HG02798 (cell line): ENCODE measurements around the gene ANO10.

Experiments used
- ATAC-seq: cut with Tn5 transposase; IDR thresholded peaks from one replicate; pipeline ENCODE4 v1.9.1; 2021; ENCODE audit warnings: mild to moderate bottlenecking; ENCODE audit not compliant: unreplicated experiment, poor library complexity

Gene ANO10

DNA sequence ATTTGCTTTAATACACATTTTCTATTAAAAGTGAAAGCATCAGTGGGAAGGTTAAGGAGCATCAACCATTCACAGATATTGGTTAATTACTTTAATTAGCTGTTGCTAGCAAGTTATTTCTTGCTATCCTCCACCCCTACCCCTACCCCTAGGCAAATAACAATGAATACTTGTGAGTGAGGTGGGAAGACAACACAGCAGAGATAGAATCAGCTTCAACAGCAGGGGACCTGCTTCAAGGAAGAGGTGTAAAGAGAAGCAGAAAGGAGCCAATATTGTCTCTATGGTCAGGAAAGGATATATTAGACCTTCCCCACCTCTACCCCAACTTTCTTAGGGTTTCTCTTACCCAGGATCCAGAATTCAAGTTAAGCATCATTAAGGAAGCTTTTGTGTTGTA is 186.1 kb downstream of the ANO10 start:
- ATAC-seq: no peak

GRCh38 chr3:43434431-43434830 is 187.4 kb downstream of the ANO10 start:
- ATAC-seq: no peak

DNA sequence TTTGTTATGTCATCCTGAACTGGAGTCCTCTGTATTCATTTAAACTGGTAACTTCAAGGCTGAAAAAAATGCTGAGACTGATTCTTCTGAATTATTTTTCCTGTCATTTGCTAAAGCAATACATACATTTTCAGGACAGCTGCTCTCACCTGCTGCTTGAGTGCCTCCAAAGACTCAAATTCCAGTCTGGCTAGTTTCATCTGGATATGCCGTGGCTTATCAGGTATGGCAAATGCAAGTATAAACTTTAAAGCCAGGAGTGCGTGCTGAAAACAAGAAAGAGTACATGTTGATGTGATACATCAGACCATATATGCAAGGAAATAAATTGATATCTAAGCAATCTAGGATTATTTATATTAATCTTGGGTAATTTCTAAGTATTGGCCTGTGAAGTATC is 189.3 kb downstream of the ANO10 start:
- ATAC-seq: no peak

DNA sequence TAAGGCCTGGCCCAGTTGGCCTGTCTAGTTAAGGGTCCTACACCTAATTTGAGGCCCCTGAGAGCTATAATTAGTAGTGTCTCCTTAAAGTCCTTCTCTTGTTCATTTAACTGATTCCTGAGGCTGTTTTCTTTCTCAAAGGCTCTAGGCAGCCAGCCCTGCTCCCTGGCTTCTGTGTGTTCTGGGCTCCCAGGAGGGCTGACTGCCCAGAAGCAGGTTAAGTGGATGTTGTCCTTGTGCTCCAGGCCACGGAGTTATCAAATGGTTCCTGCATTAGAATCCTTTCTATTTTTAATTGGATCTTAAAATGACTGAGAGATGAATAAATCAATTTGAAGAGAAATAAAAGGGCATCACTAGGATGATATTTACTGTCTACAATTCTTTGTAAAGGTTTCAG is 195.4 kb downstream of the ANO10 start:
- no peak for ATAC-seq

DNA sequence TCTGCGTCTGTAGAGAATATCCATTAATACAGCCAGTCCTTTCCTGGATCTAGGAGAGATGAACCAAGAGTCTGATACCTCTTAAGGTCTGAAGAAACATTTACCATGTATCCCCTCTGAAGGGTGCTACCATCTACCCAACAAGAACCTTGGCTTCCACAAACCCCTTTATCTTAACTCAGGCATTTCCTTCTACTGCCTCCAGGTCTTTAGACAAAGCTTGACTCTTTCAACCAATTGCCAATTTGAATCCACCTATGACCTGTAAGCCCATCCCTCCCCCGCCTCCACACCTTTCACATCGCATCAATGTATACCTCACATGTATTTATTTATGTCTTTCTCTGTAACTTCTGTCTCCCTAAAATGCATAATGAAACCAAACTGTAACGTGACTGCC is 196.0 kb downstream of the ANO10 start:
- no peak for ATAC-seq

DNA sequence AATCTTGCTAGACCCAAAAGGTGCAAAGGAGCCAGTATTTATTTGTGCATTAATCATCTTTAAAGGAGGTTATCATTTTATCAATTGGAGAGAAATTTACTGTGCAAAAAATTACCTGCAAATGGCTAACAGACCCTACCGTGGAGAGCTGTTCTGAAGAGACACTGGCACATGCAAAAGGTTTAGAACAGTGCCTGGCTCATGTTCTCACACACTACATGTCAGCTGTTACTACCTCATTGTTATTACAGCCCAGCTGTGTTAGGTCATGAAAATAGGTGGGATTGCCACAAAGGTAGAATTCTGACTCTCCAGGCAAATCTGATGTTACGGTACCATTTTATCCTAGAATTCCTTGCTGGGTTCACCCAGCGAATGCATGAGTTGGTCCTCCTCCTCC is 198.2 kb downstream of the ANO10 start:
- no peak for ATAC-seq

- ATAC-seq: no peak
These were observed 198.7 kb downstream of the ANO10 start for GRCh38 chr3:43423142-43423541.

- ATAC-seq: no peak
These were observed 203.1 kb downstream of the ANO10 start for GRCh38 chr3:43418601-43419272.

- no peak for ATAC-seq
These were observed 204.7 kb downstream of the ANO10 start for GRCh38 chr3:43417133-43417532.

DNA sequence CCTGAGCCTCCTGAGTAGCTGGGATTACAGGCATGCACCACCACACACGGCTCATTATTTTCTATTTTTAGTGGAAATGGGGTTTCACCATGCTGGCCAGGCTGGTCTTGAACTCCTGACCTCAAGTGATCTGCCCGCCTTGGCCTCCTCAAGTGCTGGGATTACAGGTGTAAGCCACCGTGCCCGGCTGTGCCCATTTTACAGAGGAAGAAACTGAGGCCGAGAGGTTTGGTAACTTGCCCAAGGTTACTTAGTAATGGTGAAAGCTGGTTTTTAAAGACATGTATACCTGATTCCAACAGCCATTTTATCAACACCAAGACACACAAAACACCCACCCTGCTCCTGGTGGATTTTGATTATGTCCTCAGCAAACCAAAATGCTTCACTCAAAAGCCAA is 206.7 kb downstream of the ANO10 start:
- ATAC-seq: no peak

DNA sequence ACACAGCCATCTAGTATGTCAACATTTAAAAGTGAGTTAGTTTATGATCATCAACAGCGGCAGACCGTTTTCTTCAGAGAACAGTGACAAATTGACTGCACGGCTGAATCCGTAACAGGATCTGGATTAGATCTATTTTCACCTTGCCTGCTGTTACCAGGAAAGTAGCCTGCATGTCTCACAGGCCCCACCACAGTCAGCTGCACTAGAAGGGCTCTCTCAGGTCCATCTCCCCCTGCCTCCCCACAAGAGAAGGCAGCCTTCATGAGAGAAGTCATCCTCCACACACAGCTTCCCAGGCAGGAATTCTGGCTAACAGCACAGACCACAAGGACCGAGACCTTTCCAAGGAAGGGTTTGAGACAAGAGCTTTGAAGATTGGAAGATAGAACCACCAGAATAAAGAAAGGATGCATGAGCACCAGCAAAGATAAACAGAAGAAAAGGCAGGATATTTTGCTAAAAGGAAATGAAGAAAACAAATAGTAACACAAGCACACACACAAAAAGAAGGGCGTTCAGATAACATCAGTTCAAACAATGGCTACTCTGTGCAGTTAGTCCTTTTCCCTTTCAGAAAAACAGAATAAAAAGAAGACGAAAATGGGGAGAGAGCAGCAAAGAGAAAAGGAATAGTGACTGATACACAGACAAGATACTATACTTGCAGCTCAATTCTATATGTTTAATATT is 208.0 kb downstream of the ANO10 start:
- ATAC-seq: no peak

DNA sequence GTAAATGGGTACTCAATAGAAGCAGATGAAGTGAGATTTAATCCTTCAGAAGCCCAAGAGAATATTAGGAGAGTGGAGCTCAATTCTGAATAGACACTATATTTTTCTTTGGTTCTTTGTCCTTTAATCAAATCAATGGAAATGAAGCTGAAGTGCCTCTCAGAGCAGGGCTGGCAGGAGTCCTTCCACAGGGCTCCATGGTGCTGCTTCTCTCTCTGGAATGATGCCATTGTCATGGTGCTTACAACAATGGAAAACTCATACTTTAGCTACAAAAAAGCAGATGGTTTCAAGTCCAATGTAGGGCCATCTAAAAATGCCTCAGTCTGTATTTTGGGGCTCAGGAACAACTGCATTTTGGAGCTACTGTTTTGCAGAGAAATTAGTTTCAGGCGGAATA is 210.4 kb downstream of the ANO10 start:
- no peak for ATAC-seq

DNA sequence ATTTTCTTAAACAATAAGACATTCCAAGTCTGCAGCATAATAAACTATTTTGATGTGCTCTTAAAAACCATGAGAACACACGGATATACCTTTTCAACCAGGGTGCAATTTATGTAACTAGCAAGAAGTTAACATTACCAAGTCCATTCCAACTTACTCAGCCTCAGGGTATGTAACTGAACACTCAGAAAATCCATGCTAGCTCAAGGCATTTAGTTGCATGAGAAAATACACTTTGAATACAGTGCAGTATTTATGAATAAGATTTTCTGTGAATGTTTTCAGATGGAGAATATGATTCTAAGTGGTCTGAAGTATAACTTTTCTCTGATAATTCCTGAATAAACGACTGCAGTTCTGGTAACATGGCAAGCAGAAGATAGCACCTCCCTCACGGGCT is 211.2 kb downstream of the ANO10 start:
- ATAC-seq: no peak

- ATAC-seq: no peak
These were observed 212.3 kb downstream of the ANO10 start for GRCh38 chr3:43409506-43409905.

- no peak for ATAC-seq
These were observed 215.2 kb downstream of the ANO10 start for GRCh38 chr3:43406643-43407023.

DNA sequence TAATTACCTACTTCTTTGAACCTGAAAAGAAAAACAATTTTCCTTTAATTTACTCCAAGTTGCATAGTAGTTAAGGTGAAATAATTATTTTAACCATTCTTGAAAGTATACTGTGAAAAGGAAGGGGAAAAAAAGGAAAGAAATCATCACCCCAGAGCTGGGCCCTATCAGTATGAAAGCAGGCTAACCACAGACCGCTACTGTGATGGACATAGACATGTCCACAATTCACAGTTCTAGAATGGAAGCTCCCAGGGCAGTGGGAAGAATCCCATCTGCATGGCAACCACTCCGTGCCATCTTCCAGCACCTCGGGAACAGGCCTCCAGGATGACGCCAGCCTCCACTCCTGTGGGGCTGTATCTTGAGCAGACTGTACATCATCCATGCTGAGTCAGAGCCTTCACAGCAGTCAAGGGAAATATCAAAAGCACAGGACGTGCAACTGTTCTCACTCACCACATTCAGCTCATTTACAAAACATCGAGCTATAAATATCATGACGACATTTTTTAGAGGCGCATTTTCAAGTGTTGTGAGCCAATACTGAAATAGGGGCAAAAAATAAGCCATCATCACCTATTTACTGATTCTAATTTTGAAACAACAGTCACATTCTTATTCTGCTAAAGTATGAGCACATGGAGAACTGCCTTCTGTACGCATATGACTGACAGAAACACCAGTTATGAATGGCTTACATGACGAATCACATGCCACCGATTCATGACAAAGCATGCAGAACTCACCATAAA is 215.7 kb downstream of the ANO10 start:
- ATAC-seq: no peak

DNA sequence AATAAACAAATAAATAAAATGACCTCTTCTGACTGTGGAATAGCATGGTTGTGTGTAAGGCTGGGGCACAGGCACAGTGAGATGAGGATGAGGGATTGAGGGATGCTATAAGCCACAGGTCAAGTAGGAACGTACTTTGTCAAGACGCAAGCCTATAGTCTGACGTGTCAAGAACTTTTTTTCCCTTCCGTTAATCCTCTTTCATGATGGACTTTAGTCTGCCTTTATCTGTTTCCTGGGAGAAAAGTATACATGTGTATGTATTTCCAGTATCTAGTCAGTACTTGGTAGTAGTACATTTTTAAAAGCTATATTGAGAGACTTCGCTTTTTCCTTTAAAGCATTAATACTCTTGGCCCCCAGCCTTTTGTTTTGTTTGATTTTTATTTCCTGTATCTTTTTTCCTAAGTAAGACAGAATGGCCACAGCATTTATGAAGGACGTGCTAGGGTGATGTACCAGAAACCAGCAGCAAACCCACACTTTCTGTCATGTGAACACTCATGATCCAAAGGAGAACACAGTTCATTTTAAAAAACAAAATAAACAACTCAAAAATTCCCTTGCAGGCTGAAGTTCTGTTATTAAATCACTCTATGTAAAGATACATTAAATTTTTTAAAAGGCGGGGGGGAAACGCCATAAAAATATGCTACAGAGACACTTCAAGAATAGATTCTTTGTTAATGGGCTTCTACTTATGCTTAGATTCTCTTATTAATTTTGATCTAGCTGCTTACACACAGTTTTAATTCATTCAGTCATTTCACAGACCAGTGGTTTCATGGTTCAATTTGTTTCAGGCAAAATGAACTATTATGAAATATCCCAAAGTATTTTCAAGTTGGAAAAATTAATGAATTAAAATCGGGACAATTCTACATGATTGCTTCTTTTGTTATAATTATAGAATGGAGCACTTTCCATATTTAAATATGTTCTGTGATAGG is 220.8 kb downstream of the ANO10 start:
- no peak for ATAC-seq

DNA sequence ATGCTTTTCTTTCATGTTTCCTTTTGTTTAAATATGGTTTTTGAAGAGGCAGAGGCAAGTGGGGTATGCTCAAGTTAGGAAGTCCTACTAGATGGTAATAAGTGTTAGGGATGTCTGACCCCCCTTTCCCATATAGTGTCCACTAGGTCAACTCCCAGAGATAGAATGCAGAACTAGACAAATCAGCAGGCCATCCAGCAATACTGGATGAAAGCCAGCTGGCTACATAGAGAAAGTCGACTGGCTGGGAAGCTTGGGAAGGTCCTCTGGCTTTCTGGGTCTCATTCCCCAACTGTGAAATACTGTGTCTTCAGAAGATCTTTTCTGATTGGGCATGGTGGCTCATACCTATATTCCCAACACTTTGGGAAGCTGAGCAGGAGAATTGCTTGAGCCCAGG is 221.6 kb downstream of the ANO10 start:
- no peak for ATAC-seq

- no peak for ATAC-seq
These were observed 222.8 kb downstream of the ANO10 start for GRCh38 chr3:43399034-43399433.

GRCh38 chr3:43394041-43394554 is 227.7 kb downstream of the ANO10 start:
- ATAC-seq: no peak
